Colonic mucosa (tissue), 4 donors: ENCODE results near the gene NFIA. TPM values are rescaled to one million over a fixed set of nuclear protein-coding genes. Genes with fewer than 3 reads are reported as not detected.

ENCODE experiments used
- DNase-seq: peaks from one replicate; pipeline ENCODE4 v3.0.0-alpha.2; 2020
- H3K27ac ChIP-seq: fragments of 200-600 bp; one replicate; pipeline ENCODE4 v1.8.0; 2021
- H3K27me3 ChIP-seq: fragments of 200-600 bp; one replicate; pipeline ENCODE4 v1.8.0; 2021
- H3K36me3 ChIP-seq: fragments of 200-600 bp; one replicate; pipeline ENCODE4 v1.8.0; 2021
- H3K4me1 ChIP-seq: fragments of 200-600 bp; one replicate; pipeline ENCODE4 v1.8.0; 2021; ENCODE audit warnings: mild to moderate bottlenecking
- H3K4me3 ChIP-seq: fragments of 200-600 bp; one replicate; pipeline ENCODE4 v1.8.0; 2021
- H3K9ac ChIP-seq, 2 donors: one replicate each; pipeline ENCODE4 v1.7.0; 2013; ENCODE audit warnings: control low read depth in 2 of 2, low read depth in 2 of 2, low read length in 2 of 2
- H3K9me3 ChIP-seq: fragments of 200-600 bp; one replicate; pipeline ENCODE4 v1.8.0; 2021
- CTCF ChIP-seq: fragments of 200-600 bp; IDR thresholded peaks from one replicate; pipeline ENCODE4 v1.8.0; 2022; ENCODE audit warnings: antibody characterized with exemption, mild to moderate bottlenecking
- intact Hi-C: fragments of 100-400 bp; cut with DNase I; formaldehyde crosslinking; loops from one replicate; pipeline ENCODE4 v1.14.1; 2022
- total RNA-seq, 2 donors: library from RNA; stranded (reverse); fragmentation: NEBNext Ultra II Directional in 1 of 2; extraction: Animal tissue kit (Norgen Biotek cat#: 25700) in 1 of 2; gene quantifications; one replicate each; pipeline ENCODE4 v1.2.1, GENCODE V29; 2021
- donor health status: healthy.
- donor health status: DM: no; HTN: no; CAD: no.
- donor health status: DM: no; HTN: no; CAD: no.

Gene NFIA
- total RNA-seq, 2 donors from 2014 or later: 36.0 to 44.2 TPM

GRCh38 chr1:61386770-61387169 is 304.4 kb downstream of the NFIA start:
- DNase-seq: no peak
- no peak for TF ChIP-seq CTCF
- intact Hi-C loops: loop anchor here (5.0 kb wide), 1 partner anchor 61 kb away; no protein-coding TSS in a partner anchor
- Histone ChIP-seq H3K36me3 (no peaks in the 10 kb centered on the region), H3K4me3 (no peak overlapping the region), H3K4me1 (no peaks in the 10 kb centered on the region), H3K9ac (no peak overlapping the region), H3K9me3 (no peaks in the 10 kb centered on the region), H3K27ac (no peak overlapping the region), H3K27me3 (no peaks in the 10 kb centered on the region)

GRCh38 chr1:61387829-61388228 is 305.5 kb downstream of the NFIA start:
- Histone ChIP-seq H3K36me3 (no peaks in the 10 kb centered on the region), H3K9me3 (no peaks in the 10 kb centered on the region), H3K4me1 (no peaks in the 10 kb centered on the region), H3K27ac (no peak overlapping the region), H3K4me3 (no peak overlapping the region), H3K9ac (no peak overlapping the region), H3K27me3 (no peaks in the 10 kb centered on the region)
- no peak for TF ChIP-seq CTCF
- no peak for DNase-seq
- intact Hi-C loops: loop anchor here (5.0 kb wide), 1 partner anchor 59 kb away; no protein-coding TSS in a partner anchor

GRCh38 chr1:61388566-61388965 is 306.2 kb downstream of the NFIA start:
- no peak overlapping the region for H3K27ac ChIP-seq
- H3K27me3 ChIP-seq: no peaks in the 10 kb centered on the region
- intact Hi-C loops: loop anchor here (5.0 kb wide), 1 partner anchor 59 kb away; no protein-coding TSS in a partner anchor
- DNase-seq: no peak
- H3K9me3 ChIP-seq: no peaks in the 10 kb centered on the region
- H3K9ac ChIP-seq: no peak overlapping the region
- H3K4me3 ChIP-seq: no peak overlapping the region
- no peak for TF ChIP-seq CTCF
- no peaks in the 10 kb centered on the region for H3K36me3 ChIP-seq
- H3K4me1 ChIP-seq: no peaks in the 10 kb centered on the region

GRCh38 chr1:61389194-61389925 is 307.0 kb downstream of the NFIA start:
- DNase-seq: no peak
- Histone ChIP-seq H3K9me3 (no peaks in the 10 kb centered on the region), H3K4me1 (no peaks in the 10 kb centered on the region), H3K27ac (peak overlapping the region; percentile 2), H3K27me3 (no peaks in the 10 kb centered on the region), H3K9ac (peak overlapping the region in 1 of 2 donors; percentile 21), H3K36me3 (no peaks in the 10 kb centered on the region), H3K4me3 (no peak overlapping the region)
- TF ChIP-seq CTCF: no peak
- intact Hi-C loops: loop anchor here (5.0 kb wide), 1 partner anchor 58 kb away; no protein-coding TSS in a partner anchor

GRCh38 chr1:61389926-61390845 is 307.8 kb downstream of the NFIA start:
- H3K36me3 ChIP-seq: no peaks in the 10 kb centered on the region
- H3K9me3 ChIP-seq: no peaks in the 10 kb centered on the region
- intact Hi-C loops: loop anchor here (5.0 kb wide), 1 partner anchor 57 kb away; no protein-coding TSS in a partner anchor
- H3K27me3 ChIP-seq: no peaks in the 10 kb centered on the region
- TF ChIP-seq CTCF: no peak
- peak overlapping the region in 1 of 2 donors; percentile 21 for H3K9ac ChIP-seq
- H3K4me1 ChIP-seq: no peaks in the 10 kb centered on the region
- no peak for DNase-seq
- no peak overlapping the region for H3K4me3 ChIP-seq
- peak overlapping the region; percentile 2 for H3K27ac ChIP-seq
